Mesodermal cell (in vitro differentiated cells): Measurements from ENCODE around the gene SCARB1.

Experiments used
- H3K27ac ChIP-seq: 2 replicates; pipeline ENCODE4 v1.7.0; 2013; ENCODE audit warnings: mild to moderate bottlenecking, low read depth, low read length, moderate library complexity; ENCODE audit not compliant: severe bottlenecking
- H3K36me3 ChIP-seq: 2 replicates; pipeline ENCODE4 v1.7.1; 2013; ENCODE audit warnings: mild to moderate bottlenecking, low read length, moderate library complexity; ENCODE audit not compliant: control insufficient read depth, insufficient read depth
- H3K4me1 ChIP-seq: one replicate; pipeline ENCODE4 v1.7.1; 2013; ENCODE audit warnings: mild to moderate bottlenecking, low read length; ENCODE audit not compliant: insufficient read depth, control insufficient read depth, poor library complexity, severe bottlenecking
- H3K4me3 ChIP-seq: 2 replicates; pipeline ENCODE4 v1.7.0; 2013; ENCODE audit warnings: low read length, control low read depth, mild to moderate bottlenecking; ENCODE audit not compliant: insufficient read depth, poor library complexity, severe bottlenecking; ENCODE audit errors: extremely low read depth
- H3K9me3 ChIP-seq: 2 replicates; pipeline ENCODE4 v1.7.1; 2013; ENCODE audit warnings: mild to moderate bottlenecking, low read length, moderate library complexity; ENCODE audit not compliant: control insufficient read depth
- WGBS, 2 experiments: methylation state at CpG; one replicate each; pipeline ENCODE4 v1.1.5; 2013; ENCODE audit warnings: missing lambda C conversion rate in 2 of 2; ENCODE audit not compliant: insufficient coverage in 2 of 2; 5-methylcytosine and 5-hydroxymethylcytosine counted together

Gene SCARB1

GRCh38 chr12:124730455-124730932 is 133.2 kb downstream of the SCARB1 start:
- H3K9me3 ChIP-seq = peaks cover 6% of the 10 kb centered on the region
- no peaks in the 10 kb centered on the region for H3K36me3 ChIP-seq
- no peak overlapping the region for H3K4me3 ChIP-seq
- 98 to 100% methylated on average over 3 of the region's 3 CpGs for WGBS, 2 experiments
- no peak overlapping the region for H3K27ac ChIP-seq
- peaks cover 21% of the 10 kb centered on the region for H3K4me1 ChIP-seq

GRCh38 chr12:124727922-124728321 is 135.7 kb downstream of the SCARB1 start:
- Histone ChIP-seq H3K27ac (no peak overlapping the region), H3K4me3 (no peak overlapping the region), H3K4me1 (peaks cover 12% of the 10 kb centered on the region), H3K36me3 (no peaks in the 10 kb centered on the region), H3K9me3 (peaks cover 6% of the 10 kb centered on the region)
- 100% methylated on average over 7 of the region's 10 CpGs; no CpG with 5 or more reads in 1 of the 2 experiments for WGBS, 2 experiments

- Histone ChIP-seq H3K4me1 (peaks cover 6% of the 10 kb centered on the region), H3K36me3 (no peaks in the 10 kb centered on the region), H3K27ac (no peak overlapping the region), H3K9me3 (peaks cover 6% of the 10 kb centered on the region), H3K4me3 (no peak overlapping the region)
- WGBS, 2 experiments = 86 to 91% methylated on average over 14 to 18 of the region's 18 CpGs
Observed at GRCh38 chr12:124727264-124727800, 136.3 kb downstream of the SCARB1 start.
